Liver (tissue), 9 donors: ENCODE results near the gene NEUROG3. TPM values are rescaled to one million over a fixed set of nuclear protein-coding genes. Genes with fewer than 3 reads are reported as not detected.

Experiments used
- DNase-seq: peaks from one replicate; pipeline ENCODE4 v3.0.0-alpha.2; 2017; ENCODE audit warnings: low spot score
- H3K27ac ChIP-seq, 2 donors: one replicate each; pipeline ENCODE4 v1.7.0; 2013; ENCODE audit warnings: inconsistent platforms in 2 of 2, low read length in 2 of 2, control low read depth in 1 of 2, low read depth in 1 of 2, mild to moderate bottlenecking in 1 of 2
- H3K27me3 ChIP-seq, 4 donors: one replicate each; pipeline versions ENCODE4 v1.6.1 to v1.7.0; 2013; ENCODE audit warnings: low read length in 3 of 4, inconsistent platforms in 1 of 4, mild to moderate bottlenecking in 1 of 4, moderate library complexity in 1 of 4; ENCODE audit not compliant: control insufficient read depth in 4 of 4, insufficient read depth in 4 of 4
- H3K36me3 ChIP-seq, 4 donors: one replicate each; pipeline versions ENCODE4 v1.6.1 to v1.7.0; 2013; ENCODE audit warnings: low read length in 3 of 4, mild to moderate bottlenecking in 3 of 4, low read depth in 1 of 4, moderate library complexity in 1 of 4; ENCODE audit not compliant: control insufficient read depth in 4 of 4, insufficient read depth in 3 of 4
- H3K4me1 ChIP-seq, 4 donors: one replicate each; pipeline versions ENCODE4 v1.6.1 to v1.7.0; 2013; ENCODE audit warnings: low read length in 3 of 4, mild to moderate bottlenecking in 3 of 4, moderate library complexity in 1 of 4; ENCODE audit not compliant: control insufficient read depth in 4 of 4, insufficient read depth in 4 of 4
- H3K4me3 ChIP-seq, 3 donors: one replicate each; pipeline versions ENCODE4 v1.6.1 to v1.7.0; 2013; ENCODE audit warnings: low read length in 3 of 3, control low read depth in 1 of 3, low read depth in 1 of 3, mild to moderate bottlenecking in 1 of 3
- H3K9ac ChIP-seq, 2 donors: one replicate each; pipeline ENCODE4 v1.7.0; 2013; ENCODE audit warnings: low read length in 2 of 2, mild to moderate bottlenecking in 2 of 2, moderate library complexity in 2 of 2, control low read depth in 1 of 2, low read depth in 1 of 2
- H3K9me3 ChIP-seq, 4 donors: one replicate each; pipeline versions ENCODE4 v1.6.1 to v1.7.0; 2013; ENCODE audit warnings: low read length in 3 of 4; ENCODE audit not compliant: control insufficient read depth in 4 of 4
- EGR1 ChIP-seq, 2 donors: IDR thresholded peaks; 2 replicates each; pipeline ENCODE4 v1.6.1; 2016 to 2018; ENCODE audit warnings: antibody characterized with exemption in 2 of 2, low read depth in 2 of 2
- FOXA1 ChIP-seq: IDR thresholded peaks from 2 replicates; pipeline ENCODE4 v1.6.1; 2016; ENCODE audit warnings: antibody characterized with exemption
- GABPA ChIP-seq, 2 donors: IDR thresholded peaks in 1 of 2; conservative IDR thresholded peaks in 1 of 2; 2 replicates each; pipeline ENCODE4 v1.6.1; 2016; ENCODE audit warnings: antibody characterized with exemption in 2 of 2, mild to moderate bottlenecking in 1 of 2, moderate library complexity in 1 of 2
- HNF4A ChIP-seq, 2 donors: conservative IDR thresholded peaks; 2 replicates each; pipeline ENCODE4 v1.6.1; 2016; ENCODE audit warnings: antibody characterized with exemption in 2 of 2, mild to moderate bottlenecking in 2 of 2
- JUND ChIP-seq, 2 donors: IDR thresholded peaks; 2 replicates each; pipeline ENCODE4 v1.6.1; 2016; ENCODE audit warnings: antibody characterized with exemption in 2 of 2
- NR2F2 ChIP-seq: IDR thresholded peaks from 2 replicates; pipeline ENCODE4 v1.6.1; 2016; ENCODE audit warnings: antibody characterized with exemption
- RXRA ChIP-seq, 2 donors: IDR thresholded peaks; 2 replicates each; pipeline ENCODE4 v1.6.1; 2017 to 2018; ENCODE audit warnings: antibody characterized with exemption in 2 of 2, mild to moderate bottlenecking in 1 of 2
- SP1 ChIP-seq: IDR thresholded peaks from 2 replicates; pipeline ENCODE4 v1.6.1; 2018; ENCODE audit warnings: antibody characterized with exemption, mild to moderate bottlenecking
- TAF1 ChIP-seq: conservative IDR thresholded peaks from 2 replicates; pipeline ENCODE4 v1.6.1; 2016; ENCODE audit warnings: antibody characterized with exemption, mild to moderate bottlenecking
- YY1 ChIP-seq: IDR thresholded peaks from 2 replicates; pipeline ENCODE4 v1.6.1; 2016; ENCODE audit warnings: antibody characterized with exemption, mild to moderate bottlenecking
- WGBS: extraction: QIAGEN DNeasy Blood & Tissue Kit; methylation state at CpG from one replicate; pipeline ENCODE4 v1.1.7; 2013; 5-methylcytosine and 5-hydroxymethylcytosine counted together
- polyA plus RNA-seq, 2 donors: library from polyadenylated mRNA; stranded (reverse) in 1 of 2; unstranded in 1 of 2; fragments of 200-250 nt in 1 of 2; fragments of >200 nt in 1 of 2; fragmentation: Nextera tagmentation in 1 of 2; extraction: Ambion mirVana in 1 of 2; gene quantifications; one replicate each; pipeline versions ENCODE4 v1.2.1 to v1.2.3, GENCODE V29; 2013 to 2015
- total RNA-seq, 2 donors: library from RNA; depleted of rRNA; stranded (reverse); fragments of >200 nt; gene quantifications; one replicate each; pipeline ENCODE4 v1.2.3, GENCODE V29; 2014
- TF ChIP-seq, protein P1 (sequence below): IDR thresholded peaks from 2 replicates; pipeline ENCODE4 v1.6.1; 2016; ENCODE audit warnings: antibody characterized with exemption, mild to moderate bottlenecking
- TF ChIP-seq, protein P2 (sequence below): IDR thresholded peaks from 2 replicates; pipeline ENCODE4 v1.6.1; 2016; ENCODE audit warnings: antibody characterized with exemption
- TF ChIP-seq, protein P3 (sequence below): IDR thresholded peaks from 2 replicates; pipeline ENCODE4 v1.6.1; 2016; ENCODE audit warnings: antibody characterized with exemption
- donor health status: healthy.
- donor health status: healthy.
- donor health status: healthy.
- donor health status: healthy.
- donor health status: healthy.

Gene NEUROG3
- total and polyA plus RNA-seq, 4 donors = not detected

DNA sequence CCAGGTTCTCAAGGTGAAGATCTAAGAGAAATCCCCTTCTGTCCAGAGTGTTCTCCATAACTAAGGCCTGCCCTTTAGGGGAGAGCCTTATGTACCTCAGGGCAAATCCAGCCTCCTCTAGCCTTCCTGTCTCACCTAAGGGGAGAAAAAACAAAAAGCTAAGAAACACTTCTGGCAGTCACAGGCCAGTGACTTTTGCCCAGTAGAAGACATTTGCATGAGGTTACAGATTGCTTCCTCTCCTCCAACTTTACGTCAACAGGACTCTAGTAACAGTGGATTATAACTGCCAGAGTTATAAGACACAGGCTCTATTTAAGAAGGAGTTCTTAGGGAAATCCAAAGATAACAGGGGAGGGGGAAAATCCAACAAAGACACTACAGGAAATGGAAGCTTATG, 40.9 kb upstream of the NEUROG3 start:
- H3K4me1 ChIP-seq = no peaks in the 10 kb centered on the region
- TF ChIP-seq YY1 = no peak
- TF ChIP-seq, protein P1, sequence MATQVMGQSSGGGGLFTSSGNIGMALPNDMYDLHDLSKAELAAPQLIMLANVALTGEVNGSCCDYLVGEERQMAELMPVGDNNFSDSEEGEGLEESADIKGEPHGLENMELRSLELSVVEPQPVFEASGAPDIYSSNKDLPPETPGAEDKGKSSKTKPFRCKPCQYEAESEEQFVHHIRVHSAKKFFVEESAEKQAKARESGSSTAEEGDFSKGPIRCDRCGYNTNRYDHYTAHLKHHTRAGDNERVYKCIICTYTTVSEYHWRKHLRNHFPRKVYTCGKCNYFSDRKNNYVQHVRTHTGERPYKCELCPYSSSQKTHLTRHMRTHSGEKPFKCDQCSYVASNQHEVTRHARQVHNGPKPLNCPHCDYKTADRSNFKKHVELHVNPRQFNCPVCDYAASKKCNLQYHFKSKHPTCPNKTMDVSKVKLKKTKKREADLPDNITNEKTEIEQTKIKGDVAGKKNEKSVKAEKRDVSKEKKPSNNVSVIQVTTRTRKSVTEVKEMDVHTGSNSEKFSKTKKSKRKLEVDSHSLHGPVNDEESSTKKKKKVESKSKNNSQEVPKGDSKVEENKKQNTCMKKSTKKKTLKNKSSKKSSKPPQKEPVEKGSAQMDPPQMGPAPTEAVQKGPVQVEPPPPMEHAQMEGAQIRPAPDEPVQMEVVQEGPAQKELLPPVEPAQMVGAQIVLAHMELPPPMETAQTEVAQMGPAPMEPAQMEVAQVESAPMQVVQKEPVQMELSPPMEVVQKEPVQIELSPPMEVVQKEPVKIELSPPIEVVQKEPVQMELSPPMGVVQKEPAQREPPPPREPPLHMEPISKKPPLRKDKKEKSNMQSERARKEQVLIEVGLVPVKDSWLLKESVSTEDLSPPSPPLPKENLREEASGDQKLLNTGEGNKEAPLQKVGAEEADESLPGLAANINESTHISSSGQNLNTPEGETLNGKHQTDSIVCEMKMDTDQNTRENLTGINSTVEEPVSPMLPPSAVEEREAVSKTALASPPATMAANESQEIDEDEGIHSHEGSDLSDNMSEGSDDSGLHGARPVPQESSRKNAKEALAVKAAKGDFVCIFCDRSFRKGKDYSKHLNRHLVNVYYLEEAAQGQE = no peak
- no peak for TF ChIP-seq NR2F2
- no peak for TF ChIP-seq TAF1
- no peak for TF ChIP-seq RXRA (IDR thresholded peaks at IDR 0.05)
- TF ChIP-seq, protein P2, sequence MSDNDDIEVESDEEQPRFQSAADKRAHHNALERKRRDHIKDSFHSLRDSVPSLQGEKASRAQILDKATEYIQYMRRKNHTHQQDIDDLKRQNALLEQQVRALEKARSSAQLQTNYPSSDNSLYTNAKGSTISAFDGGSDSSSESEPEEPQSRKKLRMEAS = no peak
- TF ChIP-seq EGR1 (IDR thresholded peaks at IDR 0.05; ENCODE audit: low read depth in 2 of 2) = no peak
- no peak for TF ChIP-seq HNF4A (conservative IDR thresholded peaks at IDR 0.05)
- no peak for TF ChIP-seq FOXA1
- 96% methylated on average over 1 of the region's 1 CpG for WGBS

DNA sequence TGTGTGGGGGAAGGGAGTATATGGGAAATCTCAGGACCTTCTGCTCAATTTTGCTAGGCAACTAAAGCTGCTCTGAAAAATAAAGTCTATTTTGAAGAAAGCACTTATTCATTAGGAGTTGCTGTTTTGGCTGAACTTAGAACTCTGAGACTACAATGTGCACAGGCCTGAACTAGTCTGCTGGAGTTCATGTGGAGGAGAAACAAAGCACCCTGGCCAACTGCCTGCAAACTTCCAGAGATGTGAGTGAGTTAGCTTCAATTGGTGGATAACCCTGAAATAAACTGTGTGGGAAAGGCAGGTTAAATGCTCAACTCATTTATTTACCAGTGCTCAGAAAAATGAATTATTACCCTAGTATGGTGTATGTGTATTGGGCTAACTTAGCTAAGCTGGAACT, 39.5 kb upstream of the NEUROG3 start:
- Histone ChIP-seq H3K36me3 (no peaks in the 10 kb centered on the region), H3K27me3 (no peaks in the 10 kb centered on the region), H3K4me3 (no peak overlapping the region), H3K27ac (no peak overlapping the region), H3K4me1 (no peaks in the 10 kb centered on the region), H3K9ac (no peak overlapping the region), H3K9me3 (peaks cover 0 to 3% (median 1%) of the 10 kb centered on the region in 4 donors)
- TF ChIP-seq GABPA (IDR thresholded peaks at IDR 0.05 in 1 of 2, conservative IDR thresholded peaks at IDR 0.05 in 1 of 2) = no peak
- TF ChIP-seq EGR1 (IDR thresholded peaks at IDR 0.05; ENCODE audit: low read depth in 2 of 2) = no peak
- DNase-seq = no peak

More for the DNA sequence above, 40.9 kb upstream of the NEUROG3 start:
- no peaks in the 10 kb centered on the region for H3K27me3 ChIP-seq
- H3K4me3 ChIP-seq = no peak overlapping the region
- H3K9me3 ChIP-seq = peaks cover 0 to 3% (median 1%) of the 10 kb centered on the region in 4 donors
- DNase-seq = no peak
- H3K27ac ChIP-seq = no peak overlapping the region
- no peak overlapping the region for H3K9ac ChIP-seq
- H3K36me3 ChIP-seq = no peaks in the 10 kb centered on the region

DNA sequence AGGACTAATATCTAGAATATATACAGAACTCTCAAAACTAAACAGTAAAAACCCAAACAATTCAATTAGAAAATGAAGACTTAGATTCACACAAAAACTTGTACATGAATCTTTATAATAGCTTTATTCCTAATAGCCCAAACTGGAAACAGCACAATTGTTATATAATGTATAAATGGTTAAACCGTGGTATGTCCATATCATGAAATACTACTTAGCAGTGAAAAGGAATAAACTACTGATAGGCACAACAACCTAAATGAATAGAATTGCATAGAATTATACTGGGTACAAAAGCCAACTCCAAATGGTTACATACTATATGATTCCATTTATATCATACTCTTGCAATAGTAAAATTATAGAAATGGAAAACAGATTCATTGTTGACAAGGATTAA, 35.9 kb upstream of the NEUROG3 start:
- H3K36me3 ChIP-seq = no peaks in the 10 kb centered on the region
- no peak overlapping the region for H3K4me3 ChIP-seq
- TF ChIP-seq YY1 (no peak), GABPA (IDR thresholded peaks at IDR 0.05 in 1 of 2, conservative IDR thresholded peaks at IDR 0.05 in 1 of 2) (no peak), SP1 (no peak), JUND (IDR thresholded peaks at IDR 0.05) (no peak), HNF4A (conservative IDR thresholded peaks at IDR 0.05) (no peak), NR2F2 (no peak)
- TF ChIP-seq, protein P1 = no peak
- TF ChIP-seq, protein P2 = no peak
- TF ChIP-seq, protein P3, sequence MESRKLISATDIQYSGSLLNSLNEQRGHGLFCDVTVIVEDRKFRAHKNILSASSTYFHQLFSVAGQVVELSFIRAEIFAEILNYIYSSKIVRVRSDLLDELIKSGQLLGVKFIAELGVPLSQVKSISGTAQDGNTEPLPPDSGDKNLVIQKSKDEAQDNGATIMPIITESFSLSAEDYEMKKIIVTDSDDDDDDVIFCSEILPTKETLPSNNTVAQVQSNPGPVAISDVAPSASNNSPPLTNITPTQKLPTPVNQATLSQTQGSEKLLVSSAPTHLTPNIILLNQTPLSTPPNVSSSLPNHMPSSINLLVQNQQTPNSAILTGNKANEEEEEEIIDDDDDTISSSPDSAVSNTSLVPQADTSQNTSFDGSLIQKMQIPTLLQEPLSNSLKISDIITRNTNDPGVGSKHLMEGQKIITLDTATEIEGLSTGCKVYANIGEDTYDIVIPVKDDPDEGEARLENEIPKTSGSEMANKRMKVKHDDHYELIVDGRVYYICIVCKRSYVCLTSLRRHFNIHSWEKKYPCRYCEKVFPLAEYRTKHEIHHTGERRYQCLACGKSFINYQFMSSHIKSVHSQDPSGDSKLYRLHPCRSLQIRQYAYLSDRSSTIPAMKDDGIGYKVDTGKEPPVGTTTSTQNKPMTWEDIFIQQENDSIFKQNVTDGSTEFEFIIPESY = no peak
- H3K9me3 ChIP-seq = peaks cover 0 to 3% (median 3%) of the 10 kb centered on the region in 4 donors
- no peak overlapping the region for H3K9ac ChIP-seq
- no peaks in the 10 kb centered on the region for H3K4me1 ChIP-seq
- H3K27ac ChIP-seq = no peak overlapping the region
- DNase-seq = no peak
- peaks cover 0 to 2% (median 0%) of the 10 kb centered on the region in 4 donors for H3K27me3 ChIP-seq
- 77% methylated on average over 1 of the region's 1 CpG for WGBS
